ENCODE data around the gene MYBPH.

The MYBPH gene

GRCh38 chr1:203199816-203200571 lies 24.4 kb upstream of the MYBPH start:
- no peak for DNase-seq

DNA sequence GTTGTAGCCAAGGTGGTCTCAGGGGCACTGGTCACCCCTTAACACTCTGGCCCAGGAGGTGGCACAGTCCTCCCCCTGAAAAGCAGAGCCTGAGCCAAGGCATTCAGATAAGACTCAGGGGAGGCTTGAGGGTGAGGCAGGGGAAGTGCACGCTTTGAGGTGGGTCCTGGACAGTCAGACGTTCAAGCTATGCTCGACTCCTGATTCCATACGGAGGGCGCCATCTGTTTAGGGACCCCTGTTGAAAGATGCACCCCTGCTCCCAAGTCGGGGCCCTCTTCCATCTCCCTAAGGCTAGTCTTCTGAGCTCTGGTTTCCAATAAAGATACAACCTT lies 23.8 kb upstream of the MYBPH start:
- DNase-seq: no peak

DNA sequence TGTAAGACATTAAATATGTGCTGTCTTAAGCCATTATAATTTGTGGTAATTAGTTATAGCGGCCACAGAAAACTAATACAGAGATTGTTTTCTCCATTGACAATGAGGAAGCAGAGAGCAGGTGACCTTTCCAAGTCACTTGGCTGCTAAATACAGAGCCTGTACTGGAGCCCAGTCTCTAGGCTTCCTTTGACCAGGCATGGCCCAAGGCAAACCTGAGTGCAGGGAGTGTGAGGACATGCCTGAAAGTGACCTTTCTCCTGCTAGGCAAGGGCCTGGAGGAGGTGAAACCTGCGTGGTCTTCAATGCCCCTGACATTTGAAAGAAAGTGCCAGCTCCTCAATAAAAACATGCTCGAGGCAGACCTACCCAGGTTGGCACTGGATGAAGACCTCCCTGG lies 23.4 kb upstream of the MYBPH start:
- no peak for DNase-seq

GRCh38 chr1:203197625-203198024 lies 22.0 kb upstream of the MYBPH start:
- DNase-seq: no peak

DNA sequence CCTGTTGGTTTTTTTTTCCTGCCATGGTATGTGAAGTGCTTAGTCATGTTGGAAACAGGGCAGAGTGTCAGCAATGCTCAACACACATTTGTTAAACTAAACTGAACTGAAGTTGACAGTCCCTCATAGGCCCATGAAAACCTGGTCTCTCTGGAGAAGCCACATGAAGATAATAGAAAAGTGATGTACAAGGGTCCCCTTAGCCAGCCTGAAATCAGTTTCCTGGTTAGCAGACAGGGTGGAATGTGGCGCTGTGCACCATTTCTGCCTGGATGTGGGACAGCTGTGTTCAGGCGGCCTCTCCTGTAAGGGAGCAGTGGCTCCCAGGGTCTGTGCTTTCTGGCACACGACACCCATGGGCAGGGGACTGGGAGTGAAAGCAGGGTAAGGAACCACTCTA lies 20.7 kb upstream of the MYBPH start:
- no peak for DNase-seq

GRCh38 chr1:203190949-203191348 lies 15.3 kb upstream of the MYBPH start:
- DNase-seq: no peak

GRCh38 chr1:203189951-203190352 lies 14.3 kb upstream of the MYBPH start:
- no peak for DNase-seq

DNA sequence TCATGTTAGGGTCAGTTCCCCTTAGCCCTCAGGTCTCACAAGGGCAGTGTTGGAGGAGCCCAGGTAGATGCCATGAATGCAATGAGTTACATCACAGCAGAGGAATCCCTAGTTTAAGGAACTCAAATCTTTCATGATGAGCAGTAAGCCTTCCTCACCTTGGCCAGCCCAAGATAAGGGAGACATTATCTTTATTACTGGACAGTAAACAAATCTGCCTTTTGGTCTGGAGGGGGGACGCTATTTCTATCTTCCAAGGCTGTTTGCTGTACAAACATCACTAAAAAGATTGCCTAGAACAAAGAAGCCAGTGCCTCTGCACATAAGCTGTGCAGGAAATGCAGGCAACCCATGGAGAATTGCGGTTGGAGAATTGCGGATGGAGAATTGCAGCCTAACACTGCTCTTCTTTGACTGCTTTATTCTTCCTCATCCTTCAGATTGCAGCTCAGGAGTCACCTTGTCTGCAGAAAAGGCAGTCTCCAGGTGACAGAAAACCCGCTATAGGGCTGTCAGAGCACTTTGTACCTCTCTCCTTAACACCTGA lies 13.1 kb upstream of the MYBPH start:
- no peak for DNase-seq

DNA sequence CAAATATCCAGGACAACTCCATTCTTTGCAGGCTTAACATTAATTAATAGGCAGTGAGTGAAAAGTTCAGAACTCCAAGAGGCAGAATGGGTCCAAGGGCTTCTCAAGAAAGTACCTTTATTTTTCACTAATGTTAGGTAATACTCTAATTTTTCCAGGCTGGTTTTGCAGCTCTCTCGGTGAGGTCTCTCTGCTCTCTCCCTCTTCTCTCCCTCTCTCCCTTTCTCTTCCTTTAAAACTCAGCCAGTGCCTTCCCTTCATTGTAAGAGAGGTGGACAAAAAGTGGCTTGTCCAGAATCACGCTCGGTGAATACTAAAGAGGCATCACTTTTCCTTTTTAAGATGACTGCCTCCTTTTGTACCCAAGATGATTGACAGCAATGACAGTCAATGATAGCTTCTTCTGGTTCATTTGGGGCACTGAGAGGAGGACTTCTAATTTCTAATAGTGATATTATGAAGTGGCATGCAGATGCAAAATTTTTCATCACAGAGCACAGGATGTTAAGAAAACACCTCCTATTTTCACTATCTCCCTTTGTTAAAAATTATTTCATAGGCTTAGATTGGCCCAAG lies 12.2 kb upstream of the MYBPH start:
- no peak for DNase-seq

- no peak for DNase-seq
Observed at GRCh38 chr1:203187304-203187685, 11.7 kb upstream of the MYBPH start.

GRCh38 chr1:203186446-203187303 lies 11.0 kb upstream of the MYBPH start, which contains the start of gene CHI3L1:
CHI3L1 (minus strand) TSS chr1:203186704; CDS start chr1:203186623, 81 bp downstream.
- DNase-seq: no peak

DNA sequence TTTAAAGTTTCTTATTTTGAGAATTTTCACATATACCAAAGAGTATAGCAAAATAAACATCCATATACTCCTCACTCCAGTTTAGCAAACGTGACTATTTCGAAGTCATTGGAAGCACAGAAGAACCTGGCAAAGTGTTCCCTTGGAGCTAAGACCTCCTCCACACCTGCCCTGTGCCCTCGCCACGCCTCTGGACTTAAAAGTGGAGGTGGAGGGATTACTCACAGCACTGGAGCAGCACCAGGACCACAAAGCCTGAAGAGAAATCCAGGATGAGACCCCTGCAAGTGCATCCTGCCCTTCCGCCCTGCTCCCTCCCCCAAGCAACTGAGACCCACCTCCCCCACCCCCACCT lies 10.4 kb upstream of the MYBPH start:
- DNase-seq: no peak

GRCh38 chr1:203185585-203185984 lies 10.0 kb upstream of the MYBPH start:
- no peak for DNase-seq

- no peak for DNase-seq
Observed at GRCh38 chr1:203185061-203185461, 9.4 kb upstream of the MYBPH start.

GRCh38 chr1:203184467-203184866 lies 8.8 kb upstream of the MYBPH start:
- no peak for DNase-seq

DNA sequence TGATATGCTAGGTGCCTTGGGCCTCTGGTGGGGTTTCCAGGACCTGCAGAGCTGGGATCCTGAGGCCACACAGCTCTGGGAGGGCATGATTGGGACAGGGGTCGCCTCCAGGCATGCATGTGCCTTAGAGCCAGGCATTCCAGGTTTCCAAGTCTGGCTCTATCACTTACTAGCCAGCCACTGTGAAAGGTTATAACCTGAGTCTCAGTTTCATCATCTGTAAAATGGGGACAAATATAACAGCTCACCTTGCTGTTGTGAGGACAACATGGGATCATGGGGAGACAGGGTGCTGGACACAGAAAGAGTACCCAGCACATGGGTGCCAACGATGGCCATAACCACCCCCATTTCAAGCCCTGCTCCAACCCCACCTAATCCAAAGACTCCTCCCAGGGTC lies 8.2 kb upstream of the MYBPH start:
- no peak for DNase-seq

DNA sequence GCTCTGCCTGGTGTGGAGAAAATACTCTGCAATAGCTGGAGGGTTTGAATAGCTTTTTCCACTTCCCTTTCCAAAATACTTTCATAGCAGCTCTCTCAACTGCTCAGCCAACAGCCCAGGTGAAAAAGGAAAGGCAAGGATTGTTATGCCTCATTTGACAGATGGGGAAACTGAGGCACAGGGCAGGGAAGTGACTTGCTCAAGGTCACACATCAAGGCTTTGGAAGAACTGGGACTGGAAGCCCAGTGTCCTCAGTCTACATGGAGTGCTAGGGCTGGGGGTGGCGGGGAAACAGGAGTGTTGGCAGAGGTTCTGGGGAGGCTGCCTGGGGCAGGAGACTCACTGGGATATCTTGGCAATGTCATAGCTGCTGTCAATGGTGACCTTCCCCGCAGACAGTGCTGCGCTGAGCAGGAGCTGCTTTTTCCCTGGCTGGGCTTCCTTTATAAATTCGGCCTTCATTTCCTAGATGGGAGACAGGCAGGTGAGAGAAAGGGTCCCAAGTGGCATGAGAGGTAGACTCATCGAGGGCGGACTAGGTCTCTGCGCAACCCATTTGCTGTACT lies 6.8 kb upstream of the MYBPH start:
- DNase-seq: no peak

DNA sequence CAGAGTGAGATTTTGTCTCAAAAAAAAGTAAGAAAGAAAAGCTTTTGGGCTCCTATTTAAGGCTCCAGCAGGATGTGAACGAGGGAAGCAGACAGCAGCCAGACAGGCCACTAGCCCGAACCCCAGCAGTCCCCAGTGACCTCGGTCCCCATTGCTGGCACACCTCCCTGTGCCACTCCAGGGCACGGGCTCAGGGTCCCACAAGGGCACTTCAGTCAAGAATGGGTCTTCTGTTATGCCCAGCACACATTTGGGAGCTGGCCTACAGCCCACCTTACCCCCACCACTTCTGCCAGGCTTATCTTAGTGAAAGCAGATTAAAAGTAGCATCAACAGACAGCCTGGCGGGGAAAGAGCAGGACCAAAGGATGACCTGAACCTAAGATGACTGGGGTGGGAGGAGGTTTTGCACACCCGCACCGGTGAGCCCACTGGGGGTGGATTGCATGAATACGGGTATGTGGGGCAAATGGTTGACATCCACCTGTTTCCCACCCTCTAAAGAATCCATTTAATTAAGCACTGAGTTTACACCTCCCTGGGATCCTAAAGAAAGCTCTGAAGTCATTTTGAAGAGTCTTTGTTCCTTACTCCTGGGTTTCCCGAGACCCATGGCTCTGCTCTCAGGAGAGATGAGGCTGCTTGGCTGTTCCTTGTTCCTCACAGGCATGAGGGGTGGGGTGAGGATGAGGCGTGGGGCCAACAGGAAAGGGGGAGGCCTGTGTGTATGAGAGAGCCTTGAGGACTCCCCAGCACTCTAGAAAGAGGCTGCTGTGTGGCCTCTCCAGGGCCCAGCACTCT lies 6.2 kb upstream of the MYBPH start:
- DNase-seq: no peak

- DNase-seq: no peak
Observed at GRCh38 chr1:203180611-203181330, 5.1 kb upstream of the MYBPH start.

DNA sequence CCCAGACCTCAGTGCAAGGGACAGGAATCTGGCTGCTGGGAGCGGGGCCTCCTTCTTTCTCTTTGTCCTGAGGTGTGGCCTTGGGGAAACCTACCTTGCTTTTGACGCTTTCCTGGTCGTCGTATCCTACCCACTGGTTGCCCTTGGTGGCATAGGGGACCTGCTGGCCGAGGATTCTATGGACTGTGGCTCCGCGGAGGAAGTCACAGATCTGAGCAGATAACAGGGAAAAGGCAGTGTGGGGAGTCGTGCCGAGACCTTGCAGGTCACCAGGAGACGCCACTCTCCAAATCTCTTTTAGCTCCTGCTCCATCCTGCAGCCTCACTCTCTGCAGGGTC lies 4.0 kb upstream of the MYBPH start:
- DNase-seq: no peak

DNA sequence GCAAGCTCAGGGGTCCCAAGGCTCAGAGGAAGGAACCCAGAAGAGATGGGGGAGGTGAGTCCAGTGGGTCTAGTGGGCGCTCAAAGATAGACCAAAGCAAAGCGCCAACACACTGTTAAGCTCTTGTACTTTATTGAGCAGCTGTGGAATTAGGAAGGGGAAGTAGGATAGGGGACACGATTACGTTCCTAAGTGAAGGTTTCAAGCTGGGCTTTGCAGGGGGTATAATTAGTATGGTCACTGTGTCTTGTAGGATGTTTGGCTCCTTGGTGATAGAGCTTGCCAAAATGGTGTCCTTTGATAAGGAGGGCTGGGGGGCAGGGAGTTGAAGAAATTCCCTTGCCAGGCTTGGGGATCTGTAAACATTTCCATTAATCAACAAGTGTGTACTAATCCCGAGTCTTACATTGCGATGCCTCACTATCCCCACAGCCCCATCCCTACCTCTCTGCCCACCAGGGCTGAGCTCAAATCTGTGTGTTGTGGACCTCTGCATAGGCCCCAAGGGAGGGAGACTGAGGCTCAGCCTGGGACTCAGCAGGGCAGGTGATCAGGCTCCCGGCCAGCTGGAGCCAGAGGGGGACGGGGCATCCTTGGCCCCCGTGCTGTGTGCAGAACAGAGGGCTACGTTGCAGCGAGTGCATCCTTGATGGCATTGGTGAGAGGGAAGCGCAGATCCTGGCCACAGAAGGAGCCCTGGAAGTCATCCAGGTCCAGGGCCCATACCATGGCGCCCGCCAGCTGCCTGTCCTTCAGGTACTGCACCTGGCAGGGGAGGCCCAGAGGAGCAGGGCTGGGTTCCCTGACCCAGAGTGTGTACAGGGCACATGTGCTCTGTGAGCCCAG lies 3.4 kb upstream of the MYBPH start:
- no peak for DNase-seq
